Loucy (cell line): ENCODE measurements around the gene RBFOX2.

Experiments
- H2AFZ ChIP-seq: fragments of 200-600 bp; sonication (generic); 2 replicates; pipeline ENCODE4 v1.6.0; 2016; ENCODE audit warnings: antibody characterized with exemption, mild to moderate bottlenecking, low read length, moderate library complexity
- H3F3A ChIP-seq: fragments of 200-600 bp; 2 replicates; pipeline ENCODE4 v1.6.0; 2016; ENCODE audit warnings: antibody characterized with exemption, low read depth, mild to moderate bottlenecking
- H3K27me3 ChIP-seq: fragments of 200-600 bp; sonication (generic); 2 replicates; pipeline ENCODE4 v1.6.1; 2014; ENCODE audit warnings: low read length, mild to moderate bottlenecking; ENCODE audit not compliant: insufficient read depth, poor library complexity, severe bottlenecking
- H3K36me3 ChIP-seq: fragments of 200-600 bp; sonication (generic); 2 replicates; pipeline ENCODE4 v1.6.1; 2016; ENCODE audit warnings: low read length; ENCODE audit not compliant: insufficient read depth
- H3K4me1 ChIP-seq: fragments of 200-600 bp; sonication (generic); 2 replicates; pipeline ENCODE4 v1.5.1; 2014; ENCODE audit warnings: low read length, mild to moderate bottlenecking; ENCODE audit not compliant: insufficient read depth, poor library complexity, severe bottlenecking
- H3K4me2 ChIP-seq: fragments of 200-600 bp; sonication (generic); 2 replicates; pipeline ENCODE4 v1.6.0; 2014; ENCODE audit warnings: antibody characterized with exemption, low read length, low read depth, mild to moderate bottlenecking; ENCODE audit not compliant: poor library complexity, severe bottlenecking
- H3K4me3 ChIP-seq: fragments of 200-600 bp; sonication (generic); 2 replicates; pipeline ENCODE4 v1.5.1; 2014; ENCODE audit warnings: low read length, mild to moderate bottlenecking, mixed read lengths; ENCODE audit not compliant: poor library complexity, severe bottlenecking
- H3K79me2 ChIP-seq: fragments of 200-600 bp; sonication (generic); 2 replicates; pipeline ENCODE4 v1.6.1; 2014; ENCODE audit warnings: low read length; ENCODE audit not compliant: insufficient read depth
- H3K9ac ChIP-seq: fragments of 200-600 bp; sonication (generic); 2 replicates; pipeline ENCODE4 v1.6.0; 2014; ENCODE audit warnings: mild to moderate bottlenecking, low read depth, low read length, moderate library complexity; ENCODE audit not compliant: poor library complexity, severe bottlenecking
- H3K9me2 ChIP-seq: fragments of 200-600 bp; sonication (generic); replicated peaks from 2 replicates; pipeline ENCODE4 v1.6.1; 2016; ENCODE audit warnings: low read depth, low read length, mixed read lengths
- H3K9me3 ChIP-seq: fragments of 200-600 bp; sonication (generic); 2 replicates; pipeline ENCODE4 v1.6.1; 2014; ENCODE audit warnings: mild to moderate bottlenecking, antibody characterized with exemption, low read length, low read depth; ENCODE audit not compliant: insufficient read depth
- H4K20me1 ChIP-seq: fragments of 200-600 bp; sonication (generic); 2 replicates; pipeline ENCODE4 v1.6.0; 2014; ENCODE audit warnings: antibody characterized with exemption, low read length, mild to moderate bottlenecking; ENCODE audit not compliant: insufficient read depth, poor library complexity, severe bottlenecking
- CTCF ChIP-seq: fragments of 200-600 bp; sonication (generic); conservative IDR thresholded peaks from 2 replicates; pipeline ENCODE4 v1.5.1; 2014; ENCODE audit warnings: mild to moderate bottlenecking, antibody characterized with exemption, low read length
- EZH2phosphoT487 ChIP-seq: fragments of 200-600 bp; IDR thresholded peaks from 2 replicates; pipeline ENCODE4 v1.6.1; 2018; ENCODE audit warnings: antibody characterized with exemption, mild to moderate bottlenecking, moderate library complexity, borderline replicate concordance

RBFOX2 gene

GRCh38 chr22:35846804-35847203 is 181.8 kb downstream of the RBFOX2 start:
- TF ChIP-seq CTCF (no peak), EZH2phosphoT487 (no peak)
- Histone ChIP-seq H4K20me1 (no peaks in the 10 kb centered on the region), H3K4me2 (no peak overlapping the region), H2AFZ (no peak overlapping the region), H3K9me3 (no peaks in the 10 kb centered on the region), H3F3A (no peaks in the 10 kb centered on the region), H3K9me2 (no peaks in the 10 kb centered on the region), H3K4me3 (no peak overlapping the region), H3K79me2 (no peaks in the 10 kb centered on the region), H3K9ac (no peak overlapping the region), H3K4me1 (peaks cover 17% of the 10 kb centered on the region), H3K27me3 (no peaks in the 10 kb centered on the region), H3K36me3 (no peaks in the 10 kb centered on the region)

GRCh38 chr22:35844886-35845285 is 183.7 kb downstream of the RBFOX2 start:
- Histone ChIP-seq H3K4me1 (peaks cover 23% of the 10 kb centered on the region), H3K4me3 (no peak overlapping the region), H3K9me3 (no peaks in the 10 kb centered on the region), H4K20me1 (no peaks in the 10 kb centered on the region), H3K9ac (no peak overlapping the region), H3K79me2 (no peaks in the 10 kb centered on the region), H3F3A (no peaks in the 10 kb centered on the region), H2AFZ (no peak overlapping the region), H3K4me2 (no peak overlapping the region), H3K9me2 (no peaks in the 10 kb centered on the region), H3K36me3 (no peaks in the 10 kb centered on the region), H3K27me3 (no peaks in the 10 kb centered on the region)
- TF ChIP-seq CTCF (no peak), EZH2phosphoT487 (no peak)

- H3K9me2 ChIP-seq: no peaks in the 10 kb centered on the region
- no peak overlapping the region for H2AFZ ChIP-seq
- H3K4me1 ChIP-seq: peaks cover 25% of the 10 kb centered on the region
- no peak overlapping the region for H3K9ac ChIP-seq
- H3K36me3 ChIP-seq: no peaks in the 10 kb centered on the region
- no peak overlapping the region for H3K4me3 ChIP-seq
- H3K27me3 ChIP-seq: no peaks in the 10 kb centered on the region
- H3K9me3 ChIP-seq: no peaks in the 10 kb centered on the region
- H3F3A ChIP-seq: no peaks in the 10 kb centered on the region
- no peak overlapping the region for H3K4me2 ChIP-seq
- H4K20me1 ChIP-seq: no peaks in the 10 kb centered on the region
- TF ChIP-seq EZH2phosphoT487 (no peak), CTCF (peak; percentile 75)
- H3K79me2 ChIP-seq: no peaks in the 10 kb centered on the region
These were observed 185.7 kb downstream of the RBFOX2 start for GRCh38 chr22:35842954-35843353.
